GM23338 (cell line): ENCODE results near the gene PERM1. TPM values are rescaled to one million over a fixed set of nuclear protein-coding genes. Genes with fewer than 3 reads are reported as not detected.

Source experiments
- ATAC-seq: fragments of 200-7000 bp; cut with Tn5 transposase; 3 replicates; pipeline ENCODE4 v1.9.1; 2020
- DNase-seq: peaks from one replicate; pipeline ENCODE4 v3.0.0-alpha.2; 2015; ENCODE audit warnings: low spot score
- H2AFZ ChIP-seq: fragments of 200-600 bp; sonication (generic); 2 replicates; pipeline ENCODE4 v1.8.0; 2016; ENCODE audit warnings: antibody characterized with exemption, mild to moderate bottlenecking, moderate library complexity
- H3F3A ChIP-seq: fragments of 200-600 bp; sonication (generic); replicated peaks from 2 replicates; pipeline ENCODE4 v1.8.0; 2017; ENCODE audit warnings: antibody characterized with exemption, mixed run types, low read depth
- H3K27ac ChIP-seq: fragments of 200-600 bp; sonication (generic); 2 replicates; pipeline ENCODE4 v1.6.1; 2016; ENCODE audit warnings: low read depth
- H3K27me3 ChIP-seq: fragments of 200-600 bp; sonication (generic); 2 replicates; pipeline ENCODE4 v1.8.0; 2016; ENCODE audit warnings: mild to moderate bottlenecking, mixed run types, moderate library complexity; ENCODE audit not compliant: insufficient read depth
- H3K36me3 ChIP-seq: fragments of 200-600 bp; sonication (generic); 2 replicates; pipeline ENCODE4 v1.8.0; 2016; ENCODE audit warnings: mild to moderate bottlenecking; ENCODE audit not compliant: insufficient read depth
- H3K4me1 ChIP-seq: fragments of 200-600 bp; sonication (generic); 2 replicates; pipeline ENCODE4 v1.8.0; 2016; ENCODE audit warnings: mild to moderate bottlenecking, moderate library complexity; ENCODE audit not compliant: insufficient read depth
- H3K4me2 ChIP-seq: fragments of 200-600 bp; sonication (generic); 2 replicates; pipeline ENCODE4 v1.7.1; 2017; ENCODE audit warnings: mixed run types
- H3K4me3 ChIP-seq: fragments of 200-600 bp; sonication (generic); 2 replicates; pipeline ENCODE4 v1.6.1; 2016; ENCODE audit warnings: mixed run types
- H3K79me2 ChIP-seq: fragments of 200-600 bp; sonication (generic); replicated peaks from 2 replicates; pipeline ENCODE4 v1.8.0; 2017; ENCODE audit warnings: mild to moderate bottlenecking; ENCODE audit not compliant: insufficient read depth
- H3K9me2 ChIP-seq: fragments of 200-600 bp; sonication (generic); 2 replicates; pipeline ENCODE4 v1.8.0; 2017; ENCODE audit not compliant: insufficient read depth
- H4K20me1 ChIP-seq: fragments of 200-600 bp; sonication (generic); replicated peaks from 2 replicates; pipeline ENCODE4 v1.8.0; 2017; ENCODE audit warnings: mild to moderate bottlenecking; ENCODE audit not compliant: insufficient read depth
- H3K27ac Mint-ChIP-seq: 2 replicates; pipeline ENCODE4 v1.8.0; 2020; ENCODE audit warnings: inconsistent platforms, mild to moderate bottlenecking, moderate library complexity, mixed read lengths
- H3K27me3 Mint-ChIP-seq: 3 replicates; pipeline ENCODE4 v1.8.0; 2022; ENCODE audit warnings: low read depth, mild to moderate bottlenecking, moderate library complexity, mixed read lengths, inconsistent platforms; ENCODE audit not compliant: insufficient read depth, poor library complexity
- H3K36me3 Mint-ChIP-seq: 3 replicates; pipeline ENCODE4 v1.8.0; 2021; ENCODE audit warnings: low read depth, mild to moderate bottlenecking, inconsistent platforms, moderate library complexity, mixed read lengths
- H3K4me1 Mint-ChIP-seq: 3 replicates; pipeline ENCODE4 v1.8.0; 2020; ENCODE audit warnings: mild to moderate bottlenecking, inconsistent platforms, mixed read lengths
- H3K4me3 Mint-ChIP-seq: 3 replicates; pipeline ENCODE4 v1.8.0; 2021; ENCODE audit warnings: moderate library complexity, mild to moderate bottlenecking, inconsistent platforms, mixed read lengths
- H3K9me3 Mint-ChIP-seq: 3 replicates; pipeline ENCODE4 v1.8.0; 2020; ENCODE audit warnings: moderate library complexity, mild to moderate bottlenecking, inconsistent platforms, mixed read lengths
- CREB1 ChIP-seq: fragments of 250-450 bp; sonication (Bioruptor Pico); IDR thresholded peaks from 2 replicates; pipeline ENCODE4 v1.5.0; 2020; ENCODE audit warnings: low read depth, mild to moderate bottlenecking, moderate library complexity
- EZH2phosphoT487 ChIP-seq: fragments of 200-600 bp; sonication (generic); IDR thresholded peaks from one replicate; pipeline ENCODE4 v1.8.1; 2018; ENCODE audit warnings: antibody characterized with exemption; ENCODE audit not compliant: unreplicated experiment
- POLR2AphosphoS5 ChIP-seq: IDR thresholded peaks from 2 replicates; pipeline ENCODE4 v1.6.1; 2016; ENCODE audit warnings: antibody characterized with exemption, low read depth
- REST ChIP-seq: IDR thresholded peaks from one replicate; pipeline ENCODE4 v1.6.1; 2018; ENCODE audit warnings: antibody characterized with exemption; ENCODE audit not compliant: unreplicated experiment
- STAT1 ChIP-seq: IDR thresholded peaks from one replicate; pipeline ENCODE4 v1.6.1; 2016; ENCODE audit warnings: antibody characterized with exemption; ENCODE audit not compliant: unreplicated experiment
- ZNF114 ChIP-seq: fragments of 250-450 bp; sonication (Bioruptor Pico); IDR thresholded peaks from 2 replicates; pipeline ENCODE4 v1.5.0; 2020; ENCODE audit warnings: mild to moderate bottlenecking, moderate library complexity
- ZNF331 ChIP-seq: fragments of 250-450 bp; sonication (Bioruptor Pico); IDR thresholded peaks from 2 replicates; pipeline ENCODE4 v1.5.0; 2020; ENCODE audit warnings: low read depth, mild to moderate bottlenecking, moderate library complexity
- ZNF462 ChIP-seq: fragments of 250-450 bp; sonication (Bioruptor Pico); IDR thresholded peaks from 2 replicates; pipeline ENCODE4 v1.5.0; 2020; ENCODE audit warnings: mild to moderate bottlenecking, moderate library complexity
- polyA plus RNA-seq: library from polyadenylated mRNA; unstranded; fragments of >200 nt; fragmentation: Nextera tagmentation; extraction: Ambion mirVana; gene quantifications from 2 replicates; pipeline ENCODE4 v1.2.1, GENCODE V29; 2016
- total RNA-seq: library from RNA; depleted of rRNA; stranded (reverse); fragments of >200 nt; shearing (Covaris generic); gene quantifications from 2 replicates; pipeline ENCODE4 v1.2.3, GENCODE V29; 2014

Gene PERM1
- total and polyA plus RNA-seq, 2 experiments from 2014 or later, result 1.1 TPM; not detected in 1

- peak overlapping the region; percentile 55; the same call in 1 of the 2 replicates for H3K4me3 ChIP-seq
- H3K9me2 ChIP-seq, result no peaks in the 10 kb centered on the region
- H3K79me2 ChIP-seq, result no peaks in the 10 kb centered on the region
- H3K27ac ChIP-seq, result no peak overlapping the region
- TF ChIP-seq EZH2phosphoT487 (no peak), REST (no peak), POLR2AphosphoS5 (no peak), ZNF114 (CRISPR knock-in tag) (no peak), STAT1 (no peak)
- H3K4me3 Mint-ChIP-seq, result peak overlapping the region; percentile 30; the same call in 2 of the 3 replicates
- H3K36me3 ChIP-seq, result no peaks in the 10 kb centered on the region
- no peaks in the 10 kb centered on the region for H3K36me3 Mint-ChIP-seq
- peaks cover 68% of the 10 kb centered on the region for H3K27me3 Mint-ChIP-seq
- H3K4me1 Mint-ChIP-seq, result peaks cover 16% of the 10 kb centered on the region
- H4K20me1 ChIP-seq, result no peaks in the 10 kb centered on the region; the same call in 1 of the 2 replicates
- peak overlapping the region; percentile 70; the same call in 1 of the 2 replicates for H3K4me2 ChIP-seq
- peaks cover 94% of the 10 kb centered on the region for H3K27me3 ChIP-seq
- no peak overlapping the region for H2AFZ ChIP-seq
- no peak overlapping the region for H3K27ac Mint-ChIP-seq
- H3K4me1 ChIP-seq, result peaks cover 5% of the 10 kb centered on the region; the same call in 1 of the 2 replicates
- DNase-seq, result no peak
- no peaks in the 10 kb centered on the region; the same call in 2 of the 3 replicates for H3K9me3 Mint-ChIP-seq
- H3F3A ChIP-seq, result no peaks in the 10 kb centered on the region
- ATAC-seq, result no peak
These were observed 42.3 kb downstream of the PERM1 start for GRCh38 chr1:939511-940106.

- H3K27me3 ChIP-seq, result peaks cover 90% of the 10 kb centered on the region
- no peaks in the 10 kb centered on the region for H3K36me3 ChIP-seq
- no peaks in the 10 kb centered on the region for H3K9me2 ChIP-seq
- peaks cover 16% of the 10 kb centered on the region for H3K4me1 Mint-ChIP-seq
- H3K4me1 ChIP-seq, result peaks cover 5% of the 10 kb centered on the region; the same call in 1 of the 2 replicates
- DNase-seq (peak; percentile 71), ATAC-seq (peak; percentile 26)
- H4K20me1 ChIP-seq, result no peaks in the 10 kb centered on the region
- H3K9me3 Mint-ChIP-seq, result no peaks in the 10 kb centered on the region; the same call in 2 of the 3 replicates
- no peaks in the 10 kb centered on the region for H3K79me2 ChIP-seq
- no peak overlapping the region for H3K27ac ChIP-seq
- H3K4me3 ChIP-seq, result no peak overlapping the region
- no peak overlapping the region for H2AFZ ChIP-seq
- no peaks in the 10 kb centered on the region for H3K36me3 Mint-ChIP-seq
- H3F3A ChIP-seq, result no peaks in the 10 kb centered on the region
- H3K27ac Mint-ChIP-seq, result no peak overlapping the region
- H3K27me3 Mint-ChIP-seq, result peaks cover 68% of the 10 kb centered on the region
- peak overlapping the region; percentile 30; the same call in 1 of the 3 replicates for H3K4me3 Mint-ChIP-seq
- peak overlapping the region; percentile 70; the same call in 1 of the 2 replicates for H3K4me2 ChIP-seq
- TF ChIP-seq ZNF462 (CRISPR knock-in tag) (no peak), ZNF331 (CRISPR knock-in tag) (no peak), CREB1 (no peak), ZNF114 (CRISPR knock-in tag) (no peak)
These were observed 43.0 kb downstream of the PERM1 start for GRCh38 chr1:938711-939489.
